ENCODE measurements around the gene ZSCAN20.

DNA sequence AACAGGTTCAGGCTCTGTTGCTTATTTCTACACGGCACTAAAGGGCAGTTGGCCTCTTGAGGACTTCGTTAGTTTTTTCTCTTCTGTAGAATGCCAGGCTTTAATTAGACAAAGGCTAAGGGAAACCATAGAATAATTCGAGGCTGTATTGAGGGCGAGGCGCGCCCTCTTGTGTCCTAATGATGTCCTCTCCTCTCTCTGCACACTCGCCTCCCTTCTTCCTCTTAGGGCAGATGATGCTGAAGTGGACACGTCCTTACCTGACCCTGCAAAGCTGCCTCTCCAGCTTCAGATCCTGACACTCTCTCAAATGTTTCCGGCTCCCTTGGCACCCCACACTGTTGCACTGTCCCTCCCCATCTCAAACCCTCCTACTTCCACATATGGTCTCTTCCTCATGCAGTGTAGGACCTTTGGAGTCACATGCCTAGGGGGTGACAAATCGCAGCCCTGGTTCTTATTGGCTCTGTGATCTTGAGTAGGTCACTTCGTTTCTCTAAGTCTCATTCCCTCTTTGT lies 1.9 kb upstream of the ZSCAN20 start:
- TF ChIP-seq, protein P1, sequence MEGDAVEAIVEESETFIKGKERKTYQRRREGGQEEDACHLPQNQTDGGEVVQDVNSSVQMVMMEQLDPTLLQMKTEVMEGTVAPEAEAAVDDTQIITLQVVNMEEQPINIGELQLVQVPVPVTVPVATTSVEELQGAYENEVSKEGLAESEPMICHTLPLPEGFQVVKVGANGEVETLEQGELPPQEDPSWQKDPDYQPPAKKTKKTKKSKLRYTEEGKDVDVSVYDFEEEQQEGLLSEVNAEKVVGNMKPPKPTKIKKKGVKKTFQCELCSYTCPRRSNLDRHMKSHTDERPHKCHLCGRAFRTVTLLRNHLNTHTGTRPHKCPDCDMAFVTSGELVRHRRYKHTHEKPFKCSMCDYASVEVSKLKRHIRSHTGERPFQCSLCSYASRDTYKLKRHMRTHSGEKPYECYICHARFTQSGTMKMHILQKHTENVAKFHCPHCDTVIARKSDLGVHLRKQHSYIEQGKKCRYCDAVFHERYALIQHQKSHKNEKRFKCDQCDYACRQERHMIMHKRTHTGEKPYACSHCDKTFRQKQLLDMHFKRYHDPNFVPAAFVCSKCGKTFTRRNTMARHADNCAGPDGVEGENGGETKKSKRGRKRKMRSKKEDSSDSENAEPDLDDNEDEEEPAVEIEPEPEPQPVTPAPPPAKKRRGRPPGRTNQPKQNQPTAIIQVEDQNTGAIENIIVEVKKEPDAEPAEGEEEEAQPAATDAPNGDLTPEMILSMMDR (conservative IDR thresholded peaks at IDR 0.05; ENCODE audit: low read depth in 2 of 2) = peak; percentile 80 to 92
- no peak for TF ChIP-seq EZH2 (IDR thresholded peaks at IDR 0.05; ENCODE audit: low read depth, unreplicated experiment)

Measured in GM23338 (cell line).